ENCODE measurements around the gene ZNHIT3. TPM values are rescaled to one million over a fixed set of nuclear protein-coding genes. Genes with fewer than 3 reads are reported as not detected.

ZNHIT3 gene
- total and polyA plus RNA-seq, 2 experiments from 2014 or later: 48.1 to 53.3 TPM

- Histone ChIP-seq H3K27ac (no peak overlapping the region), H3K4me1 (ENCODE audit: insufficient read depth) (no peaks in the 10 kb centered on the region), H3K27me3 (peaks cover 31% of the 10 kb centered on the region), H3K4me3 (no peak overlapping the region), H3K9me3 (ENCODE audit: low read depth) (no peaks in the 10 kb centered on the region), H3K36me3 (replicated peaks; ENCODE audit: insufficient read depth, low read depth) (no peaks in the 10 kb centered on the region), H3K9me2 (replicated peaks; ENCODE audit: insufficient read depth) (no peaks in the 10 kb centered on the region), H3K79me2 (no peaks in the 10 kb centered on the region), H4K20me1 (ENCODE audit: insufficient read depth, poor library complexity, severe bottlenecking) (no peaks in the 10 kb centered on the region), H3K4me2 (no peak overlapping the region), H2AFZ (no peak overlapping the region)
- DNase-seq (ENCODE audit: low spot score): no peak
- no peak for TF ChIP-seq EZH2phosphoT487 (IDR thresholded peaks at IDR 0.05; ENCODE audit: low read depth, severe bottlenecking, unreplicated experiment)
- no peak for TF ChIP-seq EZH2 (IDR thresholded peaks at IDR 0.05; ENCODE audit: borderline replicate concordance)
- TF ChIP-seq, protein P1, sequence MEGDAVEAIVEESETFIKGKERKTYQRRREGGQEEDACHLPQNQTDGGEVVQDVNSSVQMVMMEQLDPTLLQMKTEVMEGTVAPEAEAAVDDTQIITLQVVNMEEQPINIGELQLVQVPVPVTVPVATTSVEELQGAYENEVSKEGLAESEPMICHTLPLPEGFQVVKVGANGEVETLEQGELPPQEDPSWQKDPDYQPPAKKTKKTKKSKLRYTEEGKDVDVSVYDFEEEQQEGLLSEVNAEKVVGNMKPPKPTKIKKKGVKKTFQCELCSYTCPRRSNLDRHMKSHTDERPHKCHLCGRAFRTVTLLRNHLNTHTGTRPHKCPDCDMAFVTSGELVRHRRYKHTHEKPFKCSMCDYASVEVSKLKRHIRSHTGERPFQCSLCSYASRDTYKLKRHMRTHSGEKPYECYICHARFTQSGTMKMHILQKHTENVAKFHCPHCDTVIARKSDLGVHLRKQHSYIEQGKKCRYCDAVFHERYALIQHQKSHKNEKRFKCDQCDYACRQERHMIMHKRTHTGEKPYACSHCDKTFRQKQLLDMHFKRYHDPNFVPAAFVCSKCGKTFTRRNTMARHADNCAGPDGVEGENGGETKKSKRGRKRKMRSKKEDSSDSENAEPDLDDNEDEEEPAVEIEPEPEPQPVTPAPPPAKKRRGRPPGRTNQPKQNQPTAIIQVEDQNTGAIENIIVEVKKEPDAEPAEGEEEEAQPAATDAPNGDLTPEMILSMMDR (IDR thresholded peaks at IDR 0.05; ENCODE audit: poor library complexity): no peak
- WGBS (ENCODE audit: low lambda C conversion rate, missing lambda C conversion rate): 73% methylated on average over 7 of the region's 7 CpGs
Observed at GRCh38 chr17:36474571-36474970, 11.9 kb upstream of the ZNHIT3 start.

DNA sequence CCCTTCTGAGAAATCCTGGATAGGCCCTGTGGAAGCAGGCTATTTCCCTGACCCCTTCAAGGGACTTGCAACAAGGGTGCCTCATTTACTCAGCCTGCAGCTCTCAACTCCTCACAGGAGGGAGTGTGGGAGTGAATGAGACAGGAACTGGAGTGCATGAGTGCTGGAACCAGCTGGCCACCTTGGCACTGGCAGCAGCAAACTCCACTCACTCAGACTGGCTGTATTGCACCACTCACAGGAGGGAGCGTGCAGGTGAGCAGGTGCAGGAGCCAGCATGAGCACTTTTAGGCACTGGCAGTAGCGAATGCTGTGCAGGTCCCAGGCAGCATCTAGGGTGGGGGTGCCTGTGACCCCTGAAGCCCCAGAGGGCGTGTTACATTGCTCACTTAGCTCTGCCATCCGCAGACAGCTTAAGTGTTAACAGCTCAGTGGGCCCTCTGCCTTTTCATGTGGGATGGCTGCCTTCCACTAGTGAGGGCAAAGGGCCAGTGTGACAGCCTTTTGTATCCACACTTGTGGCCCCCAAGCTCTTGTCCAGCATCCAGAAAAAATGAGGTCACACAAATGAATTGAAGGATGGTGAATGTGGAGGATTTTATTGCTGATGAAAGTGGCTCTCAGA, 11.0 kb upstream of the ZNHIT3 start:
- 71% methylated on average over 4 of the region's 4 CpGs for WGBS (ENCODE audit: low lambda C conversion rate, missing lambda C conversion rate)
- Histone ChIP-seq H3K9me2 (replicated peaks; ENCODE audit: insufficient read depth) (no peaks in the 10 kb centered on the region), H3K79me2 (no peaks in the 10 kb centered on the region), H3K4me1 (ENCODE audit: insufficient read depth) (no peaks in the 10 kb centered on the region), H3K36me3 (replicated peaks; ENCODE audit: insufficient read depth, low read depth) (no peaks in the 10 kb centered on the region), H3K27ac (no peak overlapping the region), H3K4me2 (no peak overlapping the region), H4K20me1 (ENCODE audit: insufficient read depth, poor library complexity, severe bottlenecking) (no peaks in the 10 kb centered on the region), H3K27me3 (peaks cover 28% of the 10 kb centered on the region), H2AFZ (no peak overlapping the region), H3K9me3 (ENCODE audit: low read depth) (no peaks in the 10 kb centered on the region), H3K4me3 (no peak overlapping the region)
- DNase-seq (ENCODE audit: low spot score): no peak
- TF ChIP-seq EZH2phosphoT487 (IDR thresholded peaks at IDR 0.05; ENCODE audit: low read depth, severe bottlenecking, unreplicated experiment): no peak
- TF ChIP-seq EZH2 (IDR thresholded peaks at IDR 0.05; ENCODE audit: borderline replicate concordance): no peak
- TF ChIP-seq, protein P1 (IDR thresholded peaks at IDR 0.05; ENCODE audit: poor library complexity): no peak

DNA sequence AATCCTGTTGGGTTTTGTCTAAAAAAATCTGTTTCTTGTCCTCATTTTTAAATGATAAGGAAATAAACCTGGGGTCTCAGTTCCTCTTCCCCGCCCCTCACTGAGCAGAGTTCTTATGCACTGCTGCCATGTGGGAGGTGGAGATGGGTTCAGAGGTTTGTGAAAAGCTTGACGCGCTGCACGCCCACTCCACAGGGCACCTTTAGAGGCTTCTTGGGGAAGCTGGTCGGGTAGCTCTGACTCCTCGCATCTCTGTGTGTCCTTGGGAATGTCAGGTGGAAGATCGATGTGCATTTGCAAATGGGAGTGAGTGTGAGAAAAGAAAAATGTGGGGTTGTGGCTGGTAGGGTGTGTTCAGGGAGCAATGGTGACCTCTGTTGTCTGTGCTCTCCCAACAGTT, 4.7 kb upstream of the ZNHIT3 start:
- Histone ChIP-seq H3K27ac (no peak overlapping the region), H2AFZ (no peak overlapping the region), H3K9me2 (replicated peaks; ENCODE audit: insufficient read depth) (no peaks in the 10 kb centered on the region), H3K79me2 (peaks cover 2% of the 10 kb centered on the region), H3K4me2 (no peak overlapping the region), H3K4me1 (ENCODE audit: insufficient read depth) (peaks cover 10% of the 10 kb centered on the region), H3K4me3 (no peak overlapping the region), H3K27me3 (peaks cover 19% of the 10 kb centered on the region), H4K20me1 (ENCODE audit: insufficient read depth, poor library complexity, severe bottlenecking) (no peaks in the 10 kb centered on the region), H3K9me3 (ENCODE audit: low read depth) (no peaks in the 10 kb centered on the region), H3K36me3 (replicated peaks; ENCODE audit: insufficient read depth, low read depth) (no peaks in the 10 kb centered on the region)
- no peak for TF ChIP-seq EZH2 (IDR thresholded peaks at IDR 0.05; ENCODE audit: borderline replicate concordance)
- TF ChIP-seq, protein P1 (IDR thresholded peaks at IDR 0.05; ENCODE audit: poor library complexity): no peak
- no peak for TF ChIP-seq EZH2phosphoT487 (IDR thresholded peaks at IDR 0.05; ENCODE audit: low read depth, severe bottlenecking, unreplicated experiment)
- DNase-seq (ENCODE audit: low spot score): no peak
- 78% methylated on average over 7 of the region's 7 CpGs for WGBS (ENCODE audit: low lambda C conversion rate, missing lambda C conversion rate)
